GM12892 (cell line): ENCODE results near the gene CBLIF.

Experiments used
- POLR2A ChIP-seq: IDR thresholded peaks from 2 replicates; pipeline ENCODE4 v1.6.1; 2011; ENCODE audit warnings: low read depth, low read length, control low read depth
- POLR2AphosphoS5 ChIP-seq: IDR thresholded peaks from 2 replicates; pipeline ENCODE4 v1.6.1; 2011; ENCODE audit warnings: low read depth, low read length, control low read depth

DNA sequence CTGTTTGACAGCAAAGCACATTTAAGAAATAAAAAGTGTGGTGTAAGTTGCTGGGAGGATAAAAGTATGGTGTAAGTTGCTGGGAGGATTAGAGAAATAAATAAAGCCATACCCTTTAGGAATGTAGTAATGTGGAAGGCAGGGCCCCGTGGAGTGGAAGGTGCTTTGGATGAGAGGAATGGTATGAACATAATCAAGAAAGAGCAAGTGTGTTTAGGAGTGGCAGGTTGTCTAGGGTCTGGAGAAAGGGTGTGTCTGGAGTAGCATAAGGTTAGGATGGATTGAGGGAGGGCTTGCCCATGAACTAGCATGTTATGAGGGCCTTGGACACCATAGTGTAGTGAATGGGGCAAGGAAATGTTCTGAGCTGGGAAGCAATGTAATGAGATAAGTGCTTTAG, 52.8 kb downstream of the CBLIF start:
- no peak for TF ChIP-seq POLR2A
- no peak for TF ChIP-seq POLR2AphosphoS5
